Hematopoietic multipotent progenitor cell treated with erythropoietin and hydrocortisone succinate and interleukin-3 and kit ligand, for 15 days (in vitro differentiated cells): ENCODE results near the gene SLC5A8.
"Not testable (repeated sequence)": the region's sequence is repeated elsewhere in the genome, so short reads cannot be mapped to it uniquely, and the experiment has no call there.

Source experiments
- DNase-seq: peaks from one replicate; pipeline ENCODE4 v3.0.0-alpha.2; 2015; ENCODE audit warnings: low spot score

Gene SLC5A8

DNA sequence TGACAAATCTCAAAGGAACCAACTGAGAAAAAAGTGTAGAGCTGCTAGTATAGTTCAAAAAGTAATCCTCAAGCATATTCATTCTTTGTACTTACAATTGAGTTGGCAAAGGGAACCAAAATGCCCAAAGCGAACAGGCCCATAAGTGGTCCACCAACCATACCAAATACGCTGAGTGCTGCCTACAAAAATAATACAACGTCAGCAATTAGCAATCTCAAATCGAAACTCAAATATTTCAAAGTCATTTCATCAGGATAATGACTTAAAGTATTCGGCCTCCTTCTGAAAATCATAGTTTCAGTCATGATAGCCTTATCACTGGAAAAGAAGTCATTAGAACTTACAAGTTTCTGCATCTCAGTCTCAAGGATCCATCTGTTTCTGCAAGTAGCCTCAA lies 42.0 kb downstream of the SLC5A8 start:
- no peak for DNase-seq

DNA sequence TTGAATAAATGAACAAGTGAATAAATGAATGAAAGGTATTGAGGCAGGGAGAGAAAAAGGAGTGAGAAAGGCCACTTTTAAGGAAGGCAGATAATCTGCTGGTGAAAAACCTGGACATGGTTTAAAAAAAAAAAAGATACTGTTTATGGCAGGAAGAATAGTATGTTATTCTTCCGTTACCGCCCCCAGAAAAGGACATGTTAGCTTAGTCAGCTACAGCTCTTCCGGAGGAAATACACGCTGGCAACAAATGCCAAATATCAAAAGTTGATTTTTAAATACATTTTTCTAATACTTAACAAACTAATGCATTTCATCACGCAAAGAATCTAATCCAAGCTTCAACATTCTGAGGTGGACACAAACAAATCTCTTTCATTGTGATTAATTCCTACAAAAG lies 43.2 kb downstream of the SLC5A8 start:
- no peak for DNase-seq

DNA sequence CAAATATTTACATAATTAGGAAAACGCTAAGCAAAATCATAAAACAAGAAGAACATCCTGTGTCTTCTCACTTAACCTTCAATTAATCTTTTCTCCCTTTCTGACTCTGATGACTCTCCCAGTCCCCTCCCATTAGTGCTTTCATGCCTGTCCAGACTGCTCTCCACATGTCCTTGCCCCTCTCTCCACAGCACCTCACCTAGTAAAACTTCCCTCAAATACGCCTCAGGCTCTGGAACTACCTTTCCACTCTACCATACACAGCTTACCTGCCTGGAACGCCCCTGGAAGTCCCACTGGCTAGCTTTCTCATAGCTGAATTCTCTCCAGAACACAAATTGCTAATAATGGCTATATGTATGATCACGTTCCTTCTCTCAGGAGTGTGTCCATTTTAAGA lies 44.7 kb downstream of the SLC5A8 start:
- no peak for DNase-seq

DNA sequence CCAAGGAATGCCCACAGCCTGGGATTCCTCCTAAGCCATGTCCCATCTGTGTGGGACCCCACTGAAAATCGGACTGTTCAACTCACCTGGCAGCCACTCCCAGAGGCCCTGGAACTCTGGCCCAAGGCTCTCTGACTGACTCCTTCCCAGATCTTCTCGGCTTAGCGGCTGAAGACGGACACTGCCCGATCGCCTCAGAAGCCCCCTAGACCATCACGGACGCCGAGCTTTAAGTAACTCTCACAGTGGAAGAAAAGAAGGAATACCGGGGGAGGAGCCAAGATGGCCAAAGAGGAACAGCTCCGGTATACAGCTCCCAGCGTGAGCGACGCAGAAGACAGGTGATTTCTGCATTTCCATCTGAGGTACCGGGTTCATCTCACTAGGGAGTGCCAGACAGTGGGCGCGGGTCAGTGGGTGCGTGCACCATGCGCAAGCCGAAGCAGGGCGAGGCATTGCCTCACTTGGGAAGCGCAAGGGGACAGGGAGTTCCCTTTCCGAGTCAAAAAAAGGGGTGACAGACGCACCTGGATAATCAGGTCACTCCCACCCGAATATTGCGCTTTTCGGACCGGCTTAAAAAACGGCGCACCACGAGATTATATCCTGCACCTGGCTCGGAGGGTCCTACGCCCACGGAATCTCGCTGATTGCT lies 64.1 kb downstream of the SLC5A8 start:
- DNase-seq: not testable (repeated sequence)

DNA sequence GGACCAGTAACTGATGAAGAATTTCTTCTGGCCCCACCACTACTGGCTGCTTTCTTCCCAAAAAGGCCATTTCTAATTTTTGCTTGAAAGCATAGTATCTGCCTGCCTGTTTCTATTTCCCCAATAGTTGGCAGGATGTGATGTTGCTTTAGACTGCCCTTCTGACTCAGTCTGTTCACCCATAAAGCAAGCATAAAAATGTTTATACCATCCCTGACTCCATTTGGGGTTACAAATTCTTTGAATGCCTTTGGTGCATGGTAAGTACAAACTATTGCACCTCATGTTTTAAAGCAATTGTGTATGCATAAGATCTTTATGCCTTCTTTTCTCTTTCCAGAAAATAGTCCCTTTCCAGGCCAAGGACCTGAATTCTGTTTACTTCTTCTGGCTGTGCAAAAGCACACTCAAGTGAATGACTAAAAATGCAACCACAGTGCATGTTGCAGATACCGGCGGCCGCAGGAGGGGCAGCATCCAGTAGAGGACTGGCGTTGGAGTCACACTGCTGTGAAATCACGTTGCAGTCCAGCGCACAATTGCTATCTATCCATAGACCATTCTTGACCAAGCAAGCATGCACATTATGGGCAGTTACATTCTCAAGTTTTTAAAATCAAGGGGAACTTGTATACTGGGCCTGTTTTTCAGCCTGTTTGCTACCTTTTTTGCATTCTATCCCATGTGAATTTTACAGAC lies 82.4 kb downstream of the SLC5A8 start:
- DNase-seq: no peak

DNA sequence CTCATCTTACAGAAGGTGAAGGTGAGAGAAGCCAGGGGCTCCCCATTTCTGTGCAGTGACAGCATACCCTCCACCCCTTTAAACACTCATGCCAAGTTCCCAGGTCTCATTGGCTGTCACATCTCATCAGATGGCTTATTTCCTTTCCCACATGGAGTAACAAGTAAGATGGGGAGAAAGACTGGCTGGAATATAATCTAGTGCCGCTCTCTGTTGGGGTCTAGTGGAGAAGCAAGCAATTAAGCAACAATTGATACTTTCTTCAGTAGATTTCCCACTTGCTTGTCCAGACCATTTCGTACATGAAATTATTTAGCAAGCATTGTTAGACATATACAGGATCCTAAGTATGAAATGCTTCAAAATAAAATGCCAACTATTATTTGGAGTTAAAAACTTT lies 92.2 kb downstream of the SLC5A8 start:
- DNase-seq: no peak

DNA sequence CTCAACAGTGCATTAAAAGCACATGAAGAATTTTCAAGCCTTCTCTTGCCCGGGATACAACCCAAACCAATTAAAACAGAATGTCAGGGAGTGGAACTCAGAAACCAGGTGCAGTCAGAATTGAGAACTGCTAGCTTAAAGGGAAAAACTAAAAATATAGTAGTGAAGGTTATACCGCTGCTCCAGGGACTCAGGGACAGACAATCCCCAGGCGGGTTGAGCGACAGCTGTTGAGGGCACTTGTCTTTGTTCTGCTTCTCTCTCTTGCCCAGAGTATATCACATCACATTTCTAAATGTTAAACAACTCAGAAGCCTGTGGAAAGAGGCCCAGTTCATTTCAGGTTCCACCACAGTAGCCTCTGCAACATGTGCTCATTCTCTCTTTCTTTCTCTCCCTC lies 93.1 kb downstream of the SLC5A8 start:
- DNase-seq: no peak

DNA sequence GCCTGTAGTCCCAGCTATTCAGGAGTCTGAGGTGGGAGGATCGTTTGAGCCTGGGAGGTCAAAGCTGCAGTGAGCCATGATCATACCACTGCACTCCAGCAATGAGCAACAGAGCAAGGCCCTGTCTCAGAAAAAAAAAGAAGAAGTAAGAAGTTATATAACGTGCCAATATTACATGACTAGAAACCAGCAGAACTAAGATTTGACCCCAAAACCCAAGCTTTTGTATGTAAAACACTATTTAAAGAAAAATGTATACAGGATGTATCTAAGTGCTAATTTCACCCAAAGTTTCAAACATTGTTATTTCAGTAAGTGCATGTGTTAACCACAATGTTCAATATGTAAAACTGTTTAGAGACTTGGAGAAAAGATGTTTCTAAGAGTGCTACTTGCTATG lies 94.7 kb downstream of the SLC5A8 start:
- DNase-seq: no peak

DNA sequence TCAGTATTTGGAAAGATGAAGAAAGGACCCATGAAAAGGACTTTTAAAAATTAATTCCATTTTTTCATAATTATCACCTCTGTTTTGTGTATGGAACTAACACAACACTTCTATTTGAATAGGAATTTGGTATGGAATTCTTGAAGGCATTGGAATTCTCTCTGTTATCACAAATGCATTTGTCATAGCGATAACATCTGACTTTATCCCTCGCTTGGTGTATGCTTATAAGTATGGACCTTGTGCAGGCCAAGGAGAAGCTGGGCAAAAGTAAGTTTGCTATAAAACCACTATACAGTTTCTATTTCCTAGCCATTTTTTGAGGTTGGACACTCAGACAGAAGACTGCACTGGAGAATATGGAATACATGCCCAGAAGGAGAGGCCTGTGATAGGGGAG lies 98.6 kb downstream of the SLC5A8 start:
- no peak for DNase-seq

DNA sequence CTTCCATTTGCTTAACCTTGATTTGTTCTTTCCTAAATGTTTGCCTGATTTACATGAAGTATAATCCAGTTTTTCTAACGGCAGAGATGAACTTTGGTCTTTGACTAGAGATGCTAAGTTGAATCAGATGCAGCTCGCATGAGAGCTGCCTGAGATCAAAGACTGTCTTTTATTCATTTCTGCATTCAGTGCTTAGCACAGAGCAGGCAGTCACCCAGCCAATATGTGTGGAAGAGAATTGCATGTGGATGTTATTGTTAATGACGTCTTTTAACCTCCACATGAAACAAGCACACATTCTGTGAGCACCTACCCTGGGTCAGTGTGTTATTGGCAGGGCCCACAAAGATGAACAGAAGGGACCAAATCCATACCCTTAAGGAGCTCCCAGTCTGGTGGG lies 99.2 kb downstream of the SLC5A8 start:
- no peak for DNase-seq

DNA sequence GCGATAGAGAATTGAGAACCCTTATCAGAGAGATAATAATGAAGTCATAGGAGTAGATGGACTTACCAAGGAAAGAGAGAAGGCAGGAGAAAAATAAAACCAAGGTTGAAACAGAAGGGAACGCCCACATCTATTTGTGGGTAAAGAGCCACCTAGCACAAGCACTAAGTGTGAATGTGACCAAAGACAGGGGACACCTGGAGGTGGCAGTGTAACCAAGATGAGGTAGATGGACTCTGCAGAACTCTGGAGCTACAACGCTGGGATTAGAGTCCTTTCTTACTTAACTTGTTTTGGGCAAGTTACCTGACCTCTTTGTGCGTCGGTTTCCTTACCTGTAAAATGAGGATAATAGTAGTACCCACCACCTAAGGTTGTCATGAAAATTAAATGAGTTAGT lies 101.9 kb downstream of the SLC5A8 start:
- no peak for DNase-seq

DNA sequence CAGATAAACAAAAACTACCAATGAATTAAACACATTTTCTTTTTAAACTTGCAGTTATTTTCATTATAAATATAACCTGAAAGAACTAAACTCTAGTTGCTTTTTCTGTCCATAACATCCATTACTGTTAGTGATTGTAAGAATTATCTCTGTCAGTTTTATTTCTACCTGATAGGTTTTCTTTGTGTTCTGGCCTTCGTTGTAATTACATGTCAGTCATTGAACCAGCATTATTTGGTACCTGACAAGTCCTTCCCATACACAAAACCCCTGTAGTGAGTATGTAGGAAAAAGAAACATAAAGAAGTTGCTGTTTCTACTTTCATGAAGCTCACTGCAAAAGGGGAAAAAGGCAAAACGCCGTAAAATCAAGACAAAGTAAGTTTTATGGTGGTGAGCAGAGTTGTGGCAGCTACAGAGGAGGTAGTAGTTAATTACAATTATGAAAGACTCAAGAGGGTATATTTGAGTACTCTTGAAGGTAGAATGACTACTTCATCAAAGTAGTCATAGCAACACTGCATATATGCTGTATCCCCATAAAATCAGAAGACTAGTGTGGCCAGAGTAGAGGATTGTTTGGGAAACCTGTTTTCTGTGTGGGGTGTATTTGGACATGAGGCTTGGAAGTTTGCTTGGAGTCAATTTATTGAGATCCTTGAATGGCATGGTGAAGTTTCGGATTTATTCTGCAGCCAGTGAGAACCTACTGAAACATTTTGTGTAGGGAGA lies 102.8 kb downstream of the SLC5A8 start:
- no peak for DNase-seq
